HepG2 (cell line): ENCODE results near the gene DNAJB2. TPM values are rescaled to one million over a fixed set of nuclear protein-coding genes. Genes with fewer than 3 reads are reported as not detected.

Experiments
- ATAC-seq: fragments of 200-7000 bp; cut with Tn5 transposase; 3 replicates; pipeline ENCODE4 v1.9.1; 2020; ENCODE audit warnings: mild to moderate bottlenecking, moderate library complexity
- BruUV-seq: library from RNA; stranded (reverse); fragments of 400-500 nt; replicated peaks from 2 replicates; lab custom pipeline; 2021; lab: Mats Ljungman, UMichigan
- CTCF ChIA-PET: fragments of 300-600 bp; formaldehyde crosslinking; extraction: SDS; loops from one replicate; lab custom pipeline; 2021; ENCODE audit warnings: low total read pairs, inconsistent platforms, low intra/inter-chr PET ratio; lab: Yijun Ruan, JAX
- POLR2A ChIA-PET: fragments of 350-600 bp; sonication (Branson Sonifier 250); formaldehyde crosslinking; loops from one replicate; lab custom pipeline; 2020; ENCODE audit warnings: antibody characterized with exemption, inconsistent platforms; lab: Yijun Ruan, JAX
- DNase-seq: peaks from one replicate; pipeline ENCODE4 v3.0.0-alpha.2; 2015; ENCODE audit warnings: low spot score
- FAIRE-seq: peaks from 3 replicates; lab custom pipeline; 2011; peaks lifted over from hg19 to GRCh38; lab: Jason Lieb, UNC
- H2AFZ ChIP-seq: one replicate; pipeline ENCODE4 v1.6.1; 2011; ENCODE audit warnings: low read length, inconsistent platforms
- H3K27ac ChIP-seq: fragments of 300-600 bp; 3 replicates; pipeline ENCODE4 v1.8.0; 2011; ENCODE audit warnings: mixed run types, mild to moderate bottlenecking, mixed read lengths, low read length, inconsistent platforms; ENCODE audit not compliant: insufficient read depth; ENCODE audit errors: extremely low read length
- H3K27me3 ChIP-seq, 2 experiments: fragments of 200-600 bp in 1 of 2; 2 replicates in 1 of 2; 3 replicates in 1 of 2; pipeline versions ENCODE4 v1.6.0 to v1.8.0; 2011; ENCODE audit warnings: low read length in 2 of 2, mild to moderate bottlenecking in 2 of 2, moderate library complexity in 2 of 2, inconsistent platforms in 1 of 2; ENCODE audit not compliant: insufficient read depth in 2 of 2, control insufficient read depth in 1 of 2
- H3K36me3 ChIP-seq, 2 experiments: fragments of 200-600 bp in 1 of 2; replicated peaks in 1 of 2; 2 replicates in 1 of 2; 3 replicates in 1 of 2; pipeline versions ENCODE4 v1.5.1 to v1.8.0; 2011; ENCODE audit warnings: low read length in 2 of 2, inconsistent platforms in 1 of 2; ENCODE audit not compliant: insufficient read depth in 2 of 2, control insufficient read depth in 1 of 2
- H3K4me1 ChIP-seq: 2 replicates; pipeline ENCODE4 v1.5.1; 2012; ENCODE audit warnings: low read length, inconsistent platforms; ENCODE audit not compliant: insufficient read depth
- H3K4me2 ChIP-seq: 2 replicates; pipeline ENCODE4 v1.6.0; 2011; ENCODE audit warnings: low read depth, low read length, inconsistent platforms
- H3K4me3 ChIP-seq, 3 experiments: fragments of 200-600 bp in 1 of 3; sonication (generic), shearing (Covaris generic) in 1 of 3; replicated peaks in 1 of 3; 2 replicates each; pipeline ENCODE4 v1.5.1; 2011 to 2016; ENCODE audit warnings: low read length in 3 of 3, inconsistent platforms in 2 of 3, low read depth in 2 of 3, mild to moderate bottlenecking in 2 of 3, control low read depth in 1 of 3, mixed read lengths in 1 of 3; ENCODE audit not compliant: insufficient read depth in 1 of 3
- H3K79me2 ChIP-seq: one replicate; pipeline ENCODE4 v1.6.1; 2011; ENCODE audit warnings: low read length, inconsistent platforms; ENCODE audit not compliant: insufficient read depth
- H3K9ac ChIP-seq: 2 replicates; pipeline ENCODE4 v1.6.0; 2011; ENCODE audit warnings: mild to moderate bottlenecking, low read depth, low read length, inconsistent platforms; ENCODE audit not compliant: insufficient read depth
- H3K9me3 ChIP-seq: 2 replicates; pipeline ENCODE4 v1.5.1; 2012; ENCODE audit warnings: mild to moderate bottlenecking, low read length
- H4K20me1 ChIP-seq: 2 replicates; pipeline ENCODE4 v1.6.0; 2011; ENCODE audit warnings: inconsistent platforms, mild to moderate bottlenecking, low read length, moderate library complexity; ENCODE audit not compliant: insufficient read depth
- AGO2 ChIP-seq: fragments of 200-400 bp; formaldehyde crosslinking; optimal IDR thresholded peaks from 2 replicates; pipeline ENCODE3; 2017; ENCODE audit warnings: mild to moderate bottlenecking, low read depth, low read length, moderate library complexity
- BHLHE40 ChIP-seq: IDR thresholded peaks from 2 replicates; pipeline ENCODE4 v1.6.1; 2011; ENCODE audit warnings: low read length, improper control_type of control experiment
- HNF1B ChIP-seq: sonication (generic); formaldehyde crosslinking; IDR thresholded peaks from 2 replicates; pipeline ENCODE4 v1.5.1; 2020; ENCODE audit warnings: mild to moderate bottlenecking, moderate library complexity, missing genetic modification reagents
- KLF6 ChIP-seq: IDR thresholded peaks from 2 replicates; pipeline ENCODE4 v1.8.0; 2016; ENCODE audit warnings: missing biosample characterization, missing genetic modification reagents
- MXI1 ChIP-seq: IDR thresholded peaks from 3 replicates; pipeline ENCODE4 v1.6.1; 2012; ENCODE audit warnings: low read depth, low read length, inconsistent platforms, borderline replicate concordance
- PRDM4 ChIP-seq: sonication (generic); formaldehyde crosslinking; IDR thresholded peaks from 2 replicates; pipeline ENCODE4 v1.9.0; 2021; ENCODE audit warnings: missing genetic modification reagents, borderline replicate concordance
- RARA ChIP-seq: IDR thresholded peaks from 2 replicates; pipeline ENCODE4 v1.6.1; 2016; ENCODE audit warnings: missing genetic modification reagents, missing compliant biosample characterization
- TBP ChIP-seq: sonication (generic); formaldehyde crosslinking; IDR thresholded peaks from 2 replicates; pipeline ENCODE4 v1.5.0; 2020; ENCODE audit warnings: missing genetic modification reagents
- TCF7L2 ChIP-seq: IDR thresholded peaks from 2 replicates; pipeline ENCODE4 v1.6.1; 2011; ENCODE audit warnings: mild to moderate bottlenecking, low read depth, low read length, moderate library complexity
- TSC22D2 ChIP-seq: sonication (generic); formaldehyde crosslinking; IDR thresholded peaks from 2 replicates; pipeline ENCODE4 v1.5.1; 2020; ENCODE audit warnings: missing genetic modification reagents, mild to moderate bottlenecking, borderline replicate concordance
- ZNF180 ChIP-seq: sonication (generic); formaldehyde crosslinking; IDR thresholded peaks from 2 replicates; pipeline ENCODE4 v1.4.0; 2020; ENCODE audit warnings: low read depth, missing genetic modification reagents, borderline replicate concordance
- ZNF790 ChIP-seq: sonication (generic); formaldehyde crosslinking; IDR thresholded peaks from 2 replicates; pipeline ENCODE4 v1.8.0; 2022; ENCODE audit warnings: missing genetic modification reagents, mild to moderate bottlenecking, borderline replicate concordance
- ZNF850 ChIP-seq: sonication (generic); formaldehyde crosslinking; conservative IDR thresholded peaks from 2 replicates; pipeline ENCODE4 v1.9.0; 2021; ENCODE audit warnings: mild to moderate bottlenecking, missing genetic modification reagents
- ZSCAN21 ChIP-seq: sonication (generic); formaldehyde crosslinking; IDR thresholded peaks from 2 replicates; pipeline ENCODE4 v1.8.0; 2022; ENCODE audit warnings: mild to moderate bottlenecking, missing genetic modification reagents, moderate library complexity, borderline replicate concordance
- WGBS: methylation state at CpG from one replicate; pipeline ENCODE4 v1.1.6; 2017; ENCODE audit warnings: low lambda C conversion rate; 5-methylcytosine and 5-hydroxymethylcytosine counted together
- in situ Hi-C: cut with HindIII; loops from 2 replicates; pipeline ENCODE4 v1.10.0; 2017; ENCODE audit warnings: low pct_unique_long_range_greater_than_20kb; ENCODE audit not compliant: extremely low pct_ligation_motif_present
- intact Hi-C: fragments of 100-400 bp; cut with micrococcal nuclease; formaldehyde crosslinking; loops from one replicate; pipeline ENCODE4 v1.10.0; 2022; ENCODE audit not compliant: unreplicated experiment
- polyA plus RNA-seq, 8 experiments: library from polyadenylated mRNA; depleted of rRNA in 3 of 8; stranded (reverse) in 7 of 8; unstranded in 1 of 8; fragments of >200 nt; fragmentation: Illumina TruSeq in 4 of 8; extraction: Trizol in 4 of 8; gene quantifications; 2 replicates each; pipeline versions ENCODE4 v1.2.1 to v1.2.3, GENCODE V29; 2011 to 2016; ENCODE audit warnings: low read depth in 4 of 8, missing spikeins in 1 of 8, mixed read lengths in 1 of 8; ENCODE audit not compliant: insufficient read depth in 1 of 8
- total RNA-seq, 5 experiments: library from RNA; depleted of rRNA; stranded (reverse); fragments of >200 nt; fragmentation: Illumina TruSeq; extraction: Trizol; gene quantifications; 2 replicates each; pipeline ENCODE4 v1.2.3, GENCODE V29; 2016; ENCODE audit warnings: low read depth in 1 of 5

DNAJB2 gene
- total and polyA plus RNA-seq, 2 of the 13 experiments (the other 11 are each of a cell fraction or from before 2014, with no cell fraction given) = 21.3 to 31.1 TPM

GRCh38 chr2:219280651-219281050 lies 1.5 kb downstream of the DNAJB2 start:
- intact Hi-C loops (no loop called here), in situ Hi-C loops (no loop called here)
- H3K79me2 ChIP-seq = no peaks in the 10 kb centered on the region
- H3K4me3 ChIP-seq = no peak overlapping the region
- ATAC-seq = no peak
- H4K20me1 ChIP-seq = no peaks in the 10 kb centered on the region
- peaks cover 4 to 10% of the 10 kb centered on the region in 2 experiments; a peak in 4 of 5 replicates for H3K36me3 ChIP-seq
- H3K4me2 ChIP-seq = no peak overlapping the region
- TF ChIP-seq MXI1 (0 out of 3 replicates have a peak, but pooled peaks have one; percentile 25), ZSCAN21 (CRISPR knock-in tag) (no peak)
- ChIA-PET CTCF (no interaction called here), POLR2A (interaction anchor here (1.2 to 3.3 kb wide), 3 partner anchors 12 to 73 kb away, joined by 3 to 29 read pairs (median 4); partner anchors contain the start of gene ZFAND2B)
- no peak overlapping the region for H2AFZ ChIP-seq
- FAIRE-seq = no peak
- no peaks in the 10 kb centered on the region for H3K27me3 ChIP-seq
- H3K9me3 ChIP-seq = no peaks in the 10 kb centered on the region
- WGBS = 100% methylated on average over 4 of the region's 4 CpGs
- no TSS peak for BruUV-seq
- no peak overlapping the region for H3K9ac ChIP-seq
- peaks cover 27% of the 10 kb centered on the region for H3K4me1 ChIP-seq
- no peak overlapping the region for H3K27ac ChIP-seq
- no peak for DNase-seq

GRCh38 chr2:219281588-219281987 lies 2.4 kb downstream of the DNAJB2 start:
- ATAC-seq = no peak
- CTCF ChIA-PET = no interaction called here
- POLR2A ChIA-PET = interaction anchor here (1.2 to 2.4 kb wide), 3 partner anchors 11 to 63 kb away, joined by 3 to 6 read pairs (median 4); no protein-coding TSS in a partner anchor
- Histone ChIP-seq H3K36me3 (peaks cover 4 to 10% of the 10 kb centered on the region in 2 experiments; a peak in 4 of 5 replicates), H3K4me1 (peaks cover 31% of the 10 kb centered on the region), H4K20me1 (no peaks in the 10 kb centered on the region), H3K4me3 (no peak overlapping the region), H3K9ac (no peak overlapping the region), H3K9me3 (no peaks in the 10 kb centered on the region)
- intact Hi-C loops = no loop called here
- WGBS = 87% methylated on average over 8 of the region's 8 CpGs
- no peak for TF ChIP-seq AGO2
- TF ChIP-seq TBP (CRISPR knock-in tag) = no peak
- no peak for TF ChIP-seq ZNF790 (CRISPR knock-in tag)
- TF ChIP-seq ZNF180 (CRISPR knock-in tag) = no peak
- no peak for TF ChIP-seq HNF1B (CRISPR knock-in tag)
- no peak for TF ChIP-seq BHLHE40
- no peak for TF ChIP-seq ZNF850 (CRISPR knock-in tag)
- no peak for TF ChIP-seq TSC22D2 (CRISPR knock-in tag)
- no peak for TF ChIP-seq PRDM4 (CRISPR knock-in tag)
- no peak for TF ChIP-seq TCF7L2
- no peak for TF ChIP-seq RARA
- TF ChIP-seq KLF6 (CRISPR knock-in tag) = no peak
- TF ChIP-seq, all 625 proteins: peak for 0
- Histone ChIP-seq H3K79me2 (no peaks in the 10 kb centered on the region), H2AFZ (no peak overlapping the region), H3K27me3 (no peaks in the 10 kb centered on the region), H3K27ac (no peak overlapping the region), H3K4me2 (no peak overlapping the region)
- BruUV-seq = no TSS peak
- no peak for DNase-seq
- in situ Hi-C loops = no loop called here
- FAIRE-seq = no peak
